Gastroesophageal sphincter (tissue), 4 donors: ENCODE results near the gene ASIC4. TPM values are rescaled to one million over a fixed set of nuclear protein-coding genes. Genes with fewer than 3 reads are reported as not detected.

Experiments
- ATAC-seq: fragments of 150-250 bp; one replicate; pipeline ENCODE4 v1.9.1; 2016; ENCODE audit warnings: mild to moderate bottlenecking, moderate library complexity
- H3K27ac ChIP-seq, 4 donors: fragments of 200-600 bp; sonication (generic) in 3 of 4; 1 replicate in 3 of 4; 2 replicates in 1 of 4; pipeline ENCODE4 v1.5.1; 2016 to 2019
- H3K27me3 ChIP-seq: fragments of 200-600 bp; sonication (generic); one replicate; pipeline ENCODE4 v1.5.1; 2019
- H3K36me3 ChIP-seq, 2 donors: fragments of 200-600 bp; sonication (generic); one replicate each; pipeline ENCODE4 v1.5.1; 2019; ENCODE audit warnings: control low read depth in 1 of 2
- H3K4me1 ChIP-seq, 3 donors: fragments of 200-600 bp; sonication (generic); 1 replicate in 2 of 3; 2 replicates in 1 of 3; pipeline ENCODE4 v1.5.1; 2016 to 2019; ENCODE audit warnings: control low read depth in 2 of 3
- H3K4me3 ChIP-seq, 2 donors: fragments of 200-600 bp; sonication (generic); one replicate each; pipeline ENCODE4 v1.5.1; 2019; ENCODE audit warnings: mild to moderate bottlenecking in 1 of 2, moderate library complexity in 1 of 2
- H3K9me3 ChIP-seq, 3 donors: fragments of 200-600 bp; sonication (generic); one replicate each; pipeline ENCODE4 v1.5.1; 2017 to 2019; ENCODE audit warnings: control low read depth in 2 of 3
- EP300 ChIP-seq: sonication (generic); formaldehyde crosslinking; IDR thresholded peaks from one replicate; pipeline ENCODE4 v1.6.1; 2017; ENCODE audit warnings: antibody characterized with exemption, mild to moderate bottlenecking
- POLR2A ChIP-seq, 2 donors: fragments of 450-650 bp; IDR thresholded peaks; one replicate each; pipeline ENCODE4 v1.6.1; 2017; ENCODE audit warnings: antibody characterized with exemption in 2 of 2, mild to moderate bottlenecking in 2 of 2, moderate library complexity in 1 of 2
- POLR2AphosphoS5 ChIP-seq: sonication (generic); formaldehyde crosslinking; IDR thresholded peaks from one replicate; pipeline ENCODE4 v1.6.1; 2017; ENCODE audit warnings: antibody characterized with exemption
- WGBS, 2 donors: methylation state at CpG; one replicate each; pipeline ENCODE4 v1.1.5; 2018; ENCODE audit warnings: low coverage in 1 of 2; 5-methylcytosine and 5-hydroxymethylcytosine counted together
- total RNA-seq, 4 donors: library from RNA; depleted of rRNA; stranded (reverse); fragments of >200 nt; gene quantifications; one replicate each; pipeline ENCODE4 v1.1.0, GENCODE V29; 2016
- TF ChIP-seq, protein P1 (sequence below), 4 experiments: fragments of 200-600 bp in 2 of 4; fragments of 450-650 bp in 2 of 4; sonication (generic) in 1 of 4; IDR thresholded peaks; one replicate each; pipeline ENCODE4 v1.5.1; 2017 to 2019; ENCODE audit warnings: antibody characterized with exemption in 4 of 4, mild to moderate bottlenecking in 2 of 4, moderate library complexity in 2 of 4

Gene ASIC4
- total RNA-seq, 4 donors from 2014 or later = 0.16 TPM; not detected in 3

DNA sequence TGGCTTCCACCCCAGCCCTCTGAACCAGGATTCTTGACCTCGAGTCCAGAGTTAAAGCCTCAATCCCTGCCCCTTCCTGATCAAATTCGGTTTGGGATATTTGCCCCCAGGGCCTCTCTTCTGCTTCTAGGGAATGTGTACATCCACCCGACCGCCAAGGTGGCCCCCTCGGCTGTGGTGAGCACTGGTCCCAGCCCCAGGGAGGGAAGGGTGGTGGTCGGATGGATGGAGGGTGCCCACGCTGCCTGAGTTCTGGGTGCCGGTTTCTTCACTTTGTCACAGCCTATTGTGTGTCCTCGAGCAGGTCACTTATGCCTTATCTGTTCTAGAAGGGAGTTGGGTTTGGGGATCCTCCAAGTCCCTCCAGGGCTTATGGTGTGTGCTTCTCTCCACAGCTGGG is 8.7 kb upstream of the ASIC4 start:
- Histone ChIP-seq H3K4me1 (peaks cover 0 to 32% (median 16%) of the 10 kb centered on the region in 3 donors), H3K4me3 (no peak overlapping the region), H3K27ac (no peak overlapping the region), H3K9me3 (no peaks in the 10 kb centered on the region), H3K36me3 (peaks cover 0 to 63% of the 10 kb centered on the region in 2 donors), H3K27me3 (peaks cover 13% of the 10 kb centered on the region)
- WGBS, 2 donors = 80% methylated on average over 1 of the region's 9 CpGs; no CpG with 5 or more reads in 1 of the 2 donors
- no peak for ATAC-seq
- TF ChIP-seq EP300 (no peak), POLR2A (IDR thresholded peaks at IDR 0.05) (no peak), POLR2AphosphoS5 (no peak)
- TF ChIP-seq, protein P1, sequence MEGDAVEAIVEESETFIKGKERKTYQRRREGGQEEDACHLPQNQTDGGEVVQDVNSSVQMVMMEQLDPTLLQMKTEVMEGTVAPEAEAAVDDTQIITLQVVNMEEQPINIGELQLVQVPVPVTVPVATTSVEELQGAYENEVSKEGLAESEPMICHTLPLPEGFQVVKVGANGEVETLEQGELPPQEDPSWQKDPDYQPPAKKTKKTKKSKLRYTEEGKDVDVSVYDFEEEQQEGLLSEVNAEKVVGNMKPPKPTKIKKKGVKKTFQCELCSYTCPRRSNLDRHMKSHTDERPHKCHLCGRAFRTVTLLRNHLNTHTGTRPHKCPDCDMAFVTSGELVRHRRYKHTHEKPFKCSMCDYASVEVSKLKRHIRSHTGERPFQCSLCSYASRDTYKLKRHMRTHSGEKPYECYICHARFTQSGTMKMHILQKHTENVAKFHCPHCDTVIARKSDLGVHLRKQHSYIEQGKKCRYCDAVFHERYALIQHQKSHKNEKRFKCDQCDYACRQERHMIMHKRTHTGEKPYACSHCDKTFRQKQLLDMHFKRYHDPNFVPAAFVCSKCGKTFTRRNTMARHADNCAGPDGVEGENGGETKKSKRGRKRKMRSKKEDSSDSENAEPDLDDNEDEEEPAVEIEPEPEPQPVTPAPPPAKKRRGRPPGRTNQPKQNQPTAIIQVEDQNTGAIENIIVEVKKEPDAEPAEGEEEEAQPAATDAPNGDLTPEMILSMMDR (IDR thresholded peaks at IDR 0.05) = no peak

DNA sequence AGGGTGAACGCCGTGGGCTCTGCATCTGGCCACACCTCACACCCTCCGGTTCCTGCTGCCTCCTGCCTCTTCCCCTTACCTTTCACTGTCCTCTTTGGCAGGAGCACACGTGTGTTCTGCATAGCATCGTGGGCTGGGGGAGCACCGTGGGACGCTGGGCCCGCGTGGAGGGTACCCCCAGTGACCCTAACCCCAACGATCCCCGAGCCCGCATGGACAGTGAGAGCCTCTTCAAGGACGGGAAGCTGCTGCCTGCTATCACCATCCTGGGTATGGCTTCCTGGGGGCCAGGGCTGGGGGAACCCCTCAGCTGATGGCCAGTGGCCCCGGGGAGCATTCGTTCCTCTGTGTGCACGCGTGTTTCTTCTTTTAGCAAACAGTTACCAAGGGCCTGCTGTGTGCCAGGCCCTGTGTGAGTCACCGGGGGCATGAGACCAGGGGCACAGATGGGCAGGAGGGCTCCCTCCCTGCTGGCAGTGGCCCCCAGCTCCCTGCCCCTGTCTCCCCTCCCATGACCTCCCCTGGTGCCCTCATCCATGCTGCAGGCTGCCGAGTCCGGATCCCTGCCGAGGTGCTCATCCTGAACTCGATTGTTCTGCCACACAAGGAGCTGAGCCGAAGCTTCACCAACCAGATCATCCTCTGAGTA is 8.0 kb upstream of the ASIC4 start:
- WGBS, 2 donors = 81 to 93% methylated on average over 3 to 14 of the region's 23 CpGs
- Histone ChIP-seq H3K4me3 (no peak overlapping the region), H3K4me1 (peaks cover 0 to 30% (median 16%) of the 10 kb centered on the region in 3 donors), H3K27ac (no peak overlapping the region), H3K27me3 (peaks cover 20% of the 10 kb centered on the region), H3K9me3 (no peaks in the 10 kb centered on the region), H3K36me3 (peaks cover 0 to 63% of the 10 kb centered on the region in 2 donors)
- TF ChIP-seq, protein P1 (IDR thresholded peaks at IDR 0.05) = no peak
- TF ChIP-seq POLR2A (IDR thresholded peaks at IDR 0.05) = no peak
- no peak for TF ChIP-seq POLR2AphosphoS5
- TF ChIP-seq EP300 = no peak
- no peak for ATAC-seq

DNA sequence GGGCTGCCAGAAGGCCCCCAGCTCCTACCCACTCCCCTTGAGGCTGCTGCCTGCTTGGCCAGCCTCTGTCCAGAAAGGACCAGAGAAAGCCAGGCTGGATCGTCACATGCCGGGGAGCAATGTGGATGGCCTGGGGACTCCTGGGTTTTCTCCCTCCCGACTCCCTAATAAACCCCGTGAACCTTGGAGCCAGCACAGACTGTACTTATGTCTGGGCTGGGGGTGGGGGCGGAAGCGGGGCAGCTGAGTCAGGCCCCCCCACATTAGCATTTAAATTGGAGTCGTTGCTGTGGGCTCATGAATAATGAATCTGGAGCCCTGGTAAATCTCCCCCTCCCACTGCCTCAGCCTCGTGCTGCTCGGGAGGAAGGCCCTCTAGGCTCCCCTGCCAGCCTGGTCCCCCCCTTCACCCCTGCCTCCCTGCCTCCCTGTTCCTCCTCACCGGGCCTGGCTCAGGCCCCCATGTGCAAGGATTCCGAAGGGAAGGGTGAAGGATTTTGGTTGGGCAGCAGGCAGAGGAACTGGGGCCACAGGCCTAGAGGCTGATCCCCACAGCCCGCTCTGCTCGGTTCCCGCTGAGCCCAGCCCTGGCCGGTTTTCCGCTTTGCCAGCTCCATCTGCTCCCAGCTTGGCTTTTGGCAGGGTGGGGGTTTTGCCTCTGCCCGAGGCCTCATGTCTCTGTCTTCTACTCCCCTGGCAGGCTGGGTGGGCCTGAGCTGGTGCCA is 7.3 kb upstream of the ASIC4 start:
- Histone ChIP-seq H3K27me3 (peaks cover 23% of the 10 kb centered on the region), H3K9me3 (no peaks in the 10 kb centered on the region), H3K4me1 (peaks cover 0 to 30% (median 16%) of the 10 kb centered on the region in 3 donors), H3K4me3 (no peak overlapping the region), H3K36me3 (peaks cover 0 to 56% of the 10 kb centered on the region in 2 donors), H3K27ac (no peak overlapping the region)
- TF ChIP-seq EP300 (no peak), POLR2A (IDR thresholded peaks at IDR 0.05) (no peak), POLR2AphosphoS5 (no peak)
- TF ChIP-seq, protein P1 (IDR thresholded peaks at IDR 0.05) = no peak
- ATAC-seq = no peak
- WGBS, 2 donors = 69 to 73% methylated on average over 5 to 7 of the region's 17 CpGs

DNA sequence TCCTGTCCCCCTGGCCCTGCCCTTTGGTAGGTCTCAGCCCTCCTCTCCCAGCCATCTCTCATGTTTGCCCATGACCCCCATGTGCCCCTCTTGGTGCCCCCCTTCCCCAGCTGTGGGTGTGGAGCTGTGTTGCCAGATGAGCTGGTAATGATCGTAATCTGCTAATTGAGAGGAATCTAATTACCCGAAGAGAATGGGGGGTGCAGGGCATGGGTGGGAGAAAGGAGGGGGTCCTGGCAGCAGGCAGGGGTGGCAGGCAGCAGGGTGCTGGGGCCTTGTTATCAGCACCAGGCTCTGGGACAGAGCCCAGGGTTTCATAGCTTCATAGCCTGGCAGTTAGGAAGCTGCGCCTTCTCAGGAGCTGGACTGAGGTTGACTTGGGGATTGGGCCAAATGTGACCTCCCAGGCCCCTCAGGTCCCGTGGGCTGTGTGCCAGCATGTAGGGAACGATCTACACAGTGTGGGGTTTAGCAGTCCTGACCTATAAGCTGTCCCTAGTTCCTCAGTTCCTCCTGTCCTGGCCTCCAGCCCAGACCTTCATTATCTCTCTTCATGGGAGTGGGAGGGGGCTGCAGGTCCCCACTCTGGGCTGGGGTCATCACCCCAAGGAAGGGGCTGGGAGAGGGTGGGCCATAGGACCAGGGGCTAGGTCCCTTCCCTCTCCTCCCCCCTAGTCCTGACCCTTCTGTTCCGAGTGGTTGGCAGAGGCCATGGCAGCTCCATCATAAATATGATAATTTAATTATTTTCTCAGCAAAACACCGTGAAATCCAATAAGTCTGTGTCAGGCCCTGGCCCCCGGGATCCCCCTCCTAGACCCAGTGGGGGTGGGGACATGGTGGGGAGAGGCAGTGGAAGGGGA is 6.5 kb upstream of the ASIC4 start:
- H3K4me1 ChIP-seq = peaks cover 0 to 30% (median 16%) of the 10 kb centered on the region in 3 donors
- no peak for ATAC-seq
- 0 to 18% methylated on average over 2 of the region's 8 CpGs for WGBS, 2 donors

More for the DNA sequence above, 6.5 kb upstream of the ASIC4 start:
- Histone ChIP-seq H3K36me3 (peaks cover 0 to 48% of the 10 kb centered on the region in 2 donors), H3K9me3 (no peaks in the 10 kb centered on the region), H3K27me3 (peaks cover 28% of the 10 kb centered on the region), H3K27ac (no peak overlapping the region), H3K4me3 (no peak overlapping the region)
- TF ChIP-seq POLR2A (IDR thresholded peaks at IDR 0.05) (no peak), EP300 (no peak), POLR2AphosphoS5 (no peak)
- TF ChIP-seq, protein P1 (IDR thresholded peaks at IDR 0.05) = no peak
